Epidermal melanocyte (primary cell): ENCODE results near the gene CLCNKA.
"Not testable (repeated sequence)": the region's sequence is repeated elsewhere in the genome, so short reads cannot be mapped to it uniquely, and the experiment has no call there.

Source experiments
- DNase-seq: peaks from one replicate; pipeline ENCODE4 v3.0.0; 2011; ENCODE audit warnings: low spot score; ENCODE audit not compliant: insufficient read length

CLCNKA gene

DNA sequence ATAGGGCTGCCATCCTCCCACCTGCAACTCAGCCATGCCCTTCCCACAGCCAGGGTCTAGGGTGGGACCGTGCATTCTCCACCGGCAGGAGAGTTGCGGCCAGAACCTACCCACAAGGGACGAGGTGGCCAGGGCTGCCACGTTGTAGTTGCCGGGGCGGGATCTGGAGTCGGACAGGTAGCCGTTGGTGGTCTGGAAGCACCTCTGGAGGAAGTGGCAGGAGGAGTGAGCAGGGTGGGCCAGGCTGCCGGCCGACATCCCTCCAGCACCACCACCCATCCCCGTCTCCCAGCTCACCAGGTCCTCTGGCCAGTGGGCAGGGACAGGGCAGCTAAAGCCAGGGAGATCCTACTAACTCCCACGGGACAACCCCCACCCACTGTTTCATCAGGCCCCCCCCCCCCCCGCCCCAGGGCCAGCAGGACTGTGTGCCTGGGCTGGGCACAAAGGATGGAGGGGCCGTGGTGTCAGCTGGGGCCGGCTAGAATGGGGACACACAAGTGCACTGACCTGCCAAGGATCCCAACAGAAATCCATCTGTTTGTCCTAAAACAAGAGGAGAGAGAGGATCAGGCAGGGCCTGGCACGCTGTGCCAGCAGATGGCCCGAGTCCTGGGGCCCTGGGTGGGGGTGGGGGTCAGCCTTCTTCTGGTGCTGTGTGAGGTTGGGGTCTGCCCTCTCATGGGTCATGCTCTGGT is 40.3 kb downstream of the CLCNKA start:
- not testable (repeated sequence) for DNase-seq

GRCh38 chr1:16062687-16063075 is 40.8 kb downstream of the CLCNKA start:
- DNase-seq, result not testable (repeated sequence)

DNA sequence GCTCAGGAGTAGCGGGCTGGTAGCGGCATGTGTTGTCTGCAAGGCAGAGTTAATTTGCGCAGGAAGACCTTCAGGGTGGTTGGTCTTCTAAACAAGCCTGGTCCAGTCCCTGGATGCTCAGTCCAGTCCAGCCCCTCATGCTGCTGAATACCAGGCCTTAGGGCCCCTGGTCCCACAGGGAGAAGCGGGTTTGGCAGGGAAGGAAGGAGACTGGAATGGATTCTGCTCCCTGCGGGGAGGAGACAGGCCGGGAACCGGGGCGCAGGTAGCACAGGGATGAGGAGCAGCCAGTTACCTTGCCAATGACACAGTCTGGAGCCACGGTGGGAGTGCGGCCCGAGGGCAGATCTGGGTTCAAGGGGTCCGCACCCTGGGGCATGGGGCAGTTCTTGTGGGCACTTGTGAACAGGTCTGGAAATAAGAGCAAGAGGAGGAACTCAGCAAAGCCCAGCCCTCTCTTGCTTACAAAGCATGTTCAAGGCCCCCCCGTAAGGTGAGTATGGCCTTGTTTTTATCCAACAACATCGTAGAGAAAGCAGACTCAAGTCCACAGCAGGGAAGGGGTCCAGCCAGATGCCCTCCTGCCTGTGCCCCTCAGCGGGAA is 41.5 kb downstream of the CLCNKA start:
- no peak for DNase-seq

- DNase-seq, result no peak
Observed at GRCh38 chr1:16063921-16064320, 42.1 kb downstream of the CLCNKA start.

DNA sequence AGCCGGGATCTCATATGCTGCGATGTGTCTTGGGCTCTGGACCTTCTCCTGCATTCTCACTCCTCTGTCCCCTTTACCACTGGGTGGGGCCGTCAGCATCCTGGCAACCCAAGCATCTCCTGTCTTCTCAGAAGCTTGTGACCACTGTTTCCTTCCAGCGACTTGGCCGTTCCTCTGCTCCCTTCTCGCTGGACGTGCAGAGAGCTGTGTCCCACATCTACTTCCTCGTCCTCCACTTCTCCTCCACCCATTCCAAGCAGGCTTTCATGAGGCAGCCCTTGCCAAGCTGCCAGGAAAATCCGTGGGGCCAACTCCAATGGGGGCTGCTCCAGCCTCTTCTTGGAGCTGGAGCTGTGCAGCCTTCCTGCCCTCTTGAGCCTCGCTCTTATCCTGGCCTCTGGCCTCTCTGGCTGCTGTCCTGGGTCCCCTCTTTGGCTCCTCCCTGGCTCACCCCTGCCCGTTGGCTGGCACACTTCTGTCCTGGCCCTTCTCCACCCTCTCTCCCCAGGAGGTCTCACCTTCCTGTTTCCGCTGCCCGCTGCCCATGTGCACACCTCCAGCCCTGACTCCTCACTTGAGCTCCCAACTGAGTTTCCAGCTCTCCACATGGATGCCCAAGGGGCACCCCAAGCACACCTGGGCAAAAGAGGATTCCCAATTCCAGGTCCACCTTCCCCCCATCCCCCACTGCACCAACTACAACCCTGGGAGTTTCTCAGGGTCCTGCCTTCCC is 42.9 kb downstream of the CLCNKA start:
- DNase-seq, result no peak

GRCh38 chr1:16065269-16065576 is 43.4 kb downstream of the CLCNKA start:
- no peak for DNase-seq

DNA sequence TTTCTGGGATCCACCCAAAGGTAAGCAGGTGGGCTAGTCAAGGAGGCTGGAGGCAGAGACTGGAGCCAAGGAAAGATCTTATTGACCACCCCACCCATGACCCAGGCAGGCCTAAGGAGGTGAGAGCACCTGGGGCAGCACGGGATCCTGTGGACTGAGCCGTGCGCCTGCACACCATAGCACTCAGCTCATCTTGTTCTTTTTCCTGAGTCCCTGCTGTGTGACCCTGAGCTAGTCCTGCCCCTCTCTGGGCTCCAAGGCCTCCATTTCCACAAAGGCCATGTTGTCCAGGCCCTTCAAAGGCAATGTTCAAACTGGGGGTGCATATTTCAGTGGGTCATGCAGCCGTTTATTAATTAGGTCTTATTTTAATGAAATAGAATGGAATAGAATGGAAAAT is 44.4 kb downstream of the CLCNKA start:
- DNase-seq, result no peak

DNA sequence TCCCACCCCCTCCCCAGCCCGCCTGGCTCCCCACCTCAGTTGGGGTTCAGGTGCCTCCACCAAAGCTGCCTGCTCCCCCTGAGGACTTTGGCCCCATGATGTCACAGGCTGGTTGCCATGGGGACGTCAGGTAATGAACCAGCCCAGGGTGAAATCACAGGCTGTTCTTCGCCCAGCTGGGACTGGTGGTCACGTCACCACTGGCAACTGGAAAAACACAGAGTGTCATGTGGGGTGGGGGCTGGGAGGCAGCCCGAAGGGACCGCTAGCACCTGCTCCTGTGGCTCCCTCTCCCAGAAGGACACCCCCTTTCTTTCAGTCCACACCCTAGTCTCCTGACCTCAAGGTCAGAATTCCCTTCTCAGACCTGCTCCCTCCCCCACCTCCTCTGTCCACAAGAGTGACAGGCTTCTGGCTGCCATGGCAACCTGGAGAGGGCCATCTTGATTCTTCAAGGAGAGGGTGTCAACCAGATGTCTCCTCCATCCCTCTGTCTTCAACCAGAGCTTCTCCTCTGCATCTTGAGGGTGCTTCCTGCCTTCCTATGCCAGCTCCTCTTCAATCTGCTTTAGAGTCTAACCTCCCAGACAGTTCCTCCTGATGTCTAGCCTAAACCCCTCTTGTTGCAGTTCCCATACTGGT is 45.4 kb downstream of the CLCNKA start:
- no peak for DNase-seq

DNA sequence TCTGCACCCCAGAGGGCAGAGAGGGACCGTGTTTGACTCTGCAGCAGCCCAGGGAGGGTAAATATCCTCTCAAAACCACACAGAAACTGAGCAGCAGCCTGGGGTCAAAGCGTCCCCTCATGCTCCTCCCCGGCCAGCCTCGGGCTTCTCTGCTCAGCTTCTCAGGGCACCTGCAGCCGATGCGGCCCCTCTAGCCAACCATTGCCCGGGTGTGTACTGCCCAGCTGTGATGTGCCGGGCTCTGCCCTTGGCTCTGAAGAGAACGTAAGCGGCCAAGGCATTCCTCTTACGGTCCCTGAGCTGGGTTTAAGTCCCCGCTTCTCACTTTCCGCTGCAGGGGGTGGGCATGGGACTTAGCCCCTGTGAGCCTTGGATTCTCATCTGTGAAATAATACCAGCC is 46.1 kb downstream of the CLCNKA start:
- DNase-seq, result no peak

DNA sequence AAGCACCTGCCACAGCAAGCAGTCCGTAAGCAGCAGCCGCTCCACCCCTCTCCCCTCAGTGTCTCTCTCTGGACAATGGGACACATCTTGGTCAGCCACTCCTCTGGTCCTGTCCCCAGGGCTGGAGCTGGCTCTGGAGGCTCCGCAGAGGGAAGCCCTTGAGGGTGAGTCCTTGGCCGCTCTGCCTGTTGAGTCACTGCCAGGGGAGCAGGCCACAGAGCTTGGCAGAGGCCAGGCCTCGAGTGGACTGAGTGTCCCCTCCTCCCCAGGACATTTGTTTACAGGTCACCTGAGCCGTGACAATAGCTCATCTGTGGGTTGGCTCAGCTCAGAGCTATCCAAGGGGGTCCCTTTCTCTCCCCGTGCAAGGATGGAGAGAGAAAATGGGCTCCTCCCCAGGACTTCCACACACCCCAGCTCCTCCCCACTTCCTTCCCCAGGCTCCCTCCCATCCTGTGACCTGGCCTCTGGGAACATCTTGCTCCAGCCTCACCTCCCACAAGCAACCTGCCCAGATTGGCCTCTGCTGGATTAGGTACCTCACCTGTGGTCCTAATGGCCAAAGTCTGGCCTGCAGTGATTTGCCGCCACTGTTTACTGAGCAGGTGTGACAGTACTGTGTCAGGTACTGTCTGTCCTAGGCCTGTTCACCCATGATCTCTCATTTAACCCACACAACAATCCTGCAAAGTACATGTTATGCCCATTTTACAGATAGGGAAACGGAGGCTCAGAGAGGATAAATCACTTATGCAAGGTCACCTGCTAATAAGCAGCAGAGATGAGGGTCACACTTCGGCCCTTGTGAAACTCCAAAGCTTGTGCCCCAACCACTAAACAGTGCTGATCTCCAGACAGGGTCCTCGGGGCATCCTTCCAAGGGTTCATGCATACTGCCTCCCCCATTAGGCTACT is 46.8 kb downstream of the CLCNKA start:
- no peak for DNase-seq

DNA sequence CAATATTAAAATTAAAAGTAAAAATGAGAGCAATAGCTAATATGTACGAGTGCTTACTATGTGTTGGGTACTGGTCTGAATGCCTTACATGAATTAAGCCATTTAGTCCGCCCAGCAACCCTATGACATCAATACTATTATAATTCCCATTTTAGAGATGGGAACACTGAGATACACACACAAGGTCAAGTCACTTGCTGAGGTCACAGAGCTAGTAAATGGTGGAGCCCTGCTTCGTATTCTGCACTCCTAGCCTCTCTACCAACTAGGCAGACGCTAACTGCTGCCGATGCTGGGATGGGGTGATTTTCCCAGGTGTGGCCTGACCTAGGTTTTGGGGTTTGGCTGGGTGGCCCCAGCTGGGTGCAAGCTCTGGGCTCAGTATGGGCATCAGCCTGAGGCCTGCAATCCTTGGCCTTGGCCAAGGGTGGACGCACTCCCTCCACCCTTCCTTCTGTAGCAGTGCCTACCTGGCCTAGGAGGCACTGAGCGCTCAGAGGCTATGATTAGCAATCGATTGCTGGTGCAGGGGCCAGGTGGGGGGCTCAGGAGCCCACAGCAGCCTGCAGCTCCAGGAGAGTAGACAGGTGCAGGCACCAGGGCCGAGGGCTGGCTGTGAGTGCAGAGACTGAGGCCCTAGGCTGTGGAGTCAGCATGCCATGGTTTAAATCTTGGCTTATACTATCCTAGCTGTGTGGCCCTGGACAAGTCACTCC is 49.0 kb downstream of the CLCNKA start:
- DNase-seq, result peak; percentile 6

GRCh38 chr1:16071614-16072013 is 49.8 kb downstream of the CLCNKA start:
- DNase-seq, result no peak

DNA sequence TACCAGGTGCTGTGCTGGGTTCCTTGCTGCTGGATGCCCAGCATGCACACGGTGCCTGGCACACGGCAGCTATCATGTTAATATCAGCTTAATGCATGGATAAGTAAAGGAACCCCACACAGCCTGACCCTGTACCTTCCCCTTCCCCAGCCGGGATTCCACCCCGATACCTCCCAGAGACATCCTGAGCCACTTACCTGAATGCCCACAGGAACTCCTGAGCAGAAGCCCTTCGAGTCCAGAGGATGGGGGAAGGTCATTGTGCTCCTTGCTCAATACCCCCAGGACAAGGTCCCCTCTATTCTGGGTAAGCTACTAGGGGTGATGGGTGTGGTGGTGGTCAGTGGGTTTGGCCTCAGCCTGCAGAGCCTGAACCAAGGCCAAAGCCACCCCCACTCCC is 50.3 kb downstream of the CLCNKA start:
- peak; percentile 11 for DNase-seq

DNA sequence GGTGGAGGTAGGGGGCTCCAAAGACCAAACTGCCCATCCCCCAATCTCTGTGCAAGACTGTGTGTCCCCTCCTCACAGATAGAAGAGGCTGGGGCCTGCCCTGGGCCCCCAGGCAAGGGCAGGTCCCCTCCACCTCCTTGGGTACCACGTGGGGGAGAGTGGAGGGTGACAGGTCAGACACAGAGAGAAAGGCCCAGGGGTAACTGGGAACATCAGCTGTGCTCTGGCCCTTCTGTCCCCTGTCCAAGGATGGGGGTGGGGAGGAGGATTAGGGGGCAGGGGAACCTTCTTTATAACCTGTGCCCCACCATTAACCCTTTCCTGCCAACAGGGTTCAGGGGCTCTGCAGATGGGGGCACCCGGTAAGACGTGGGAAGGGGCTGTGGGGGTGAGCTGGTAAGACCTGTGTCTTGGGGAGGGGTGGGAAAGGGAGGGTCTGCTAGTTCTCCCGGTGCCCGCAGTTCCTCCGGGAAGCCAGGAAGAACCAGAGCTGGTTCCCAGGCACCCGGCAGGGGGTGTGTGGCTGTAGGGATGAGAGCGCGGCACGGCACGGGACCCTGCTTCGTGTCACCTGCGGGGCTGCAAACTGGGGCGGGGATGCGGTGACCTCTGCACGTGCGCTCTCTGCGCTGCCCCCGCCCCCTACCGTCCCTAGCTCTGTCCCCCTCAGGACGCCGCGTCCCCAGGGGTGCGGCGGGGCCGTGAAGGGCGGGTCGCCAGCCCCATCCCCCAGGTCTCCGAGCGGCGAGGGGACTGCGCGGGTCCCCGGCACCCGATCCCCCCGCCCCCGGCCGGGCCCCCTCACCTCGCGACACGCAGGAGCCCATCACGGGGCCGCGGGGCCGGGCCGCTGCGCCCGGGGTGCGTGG is 51.0 kb downstream of the CLCNKA start:
- no peak for DNase-seq

- DNase-seq, result no peak
Observed at GRCh38 chr1:16073490-16074119, 51.8 kb downstream of the CLCNKA start, which contains the start of gene FAM131C. FAM131C (minus strand) TSS chr1:16073651; CDS start chr1:16073442, 209 bp downstream.

DNA sequence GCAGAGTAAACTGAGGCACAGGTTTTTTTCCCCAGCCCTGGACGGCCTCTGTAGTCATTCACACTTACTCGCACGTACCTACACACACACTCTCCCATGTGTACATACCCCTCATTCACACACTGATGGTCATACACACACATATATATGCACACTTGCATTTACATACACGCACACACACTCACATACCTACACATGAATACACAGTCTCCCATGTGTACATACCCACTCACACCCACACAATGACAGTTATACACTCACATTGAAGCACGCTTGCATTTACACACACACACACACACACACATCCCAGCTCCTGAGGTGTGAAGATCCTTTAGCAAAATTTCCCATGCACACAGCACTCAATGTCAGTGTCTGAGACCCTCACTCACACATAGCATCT is 52.4 kb downstream of the CLCNKA start:
- no peak for DNase-seq

GRCh38 chr1:16075337-16076030 is 53.6 kb downstream of the CLCNKA start:
- DNase-seq, result no peak

DNA sequence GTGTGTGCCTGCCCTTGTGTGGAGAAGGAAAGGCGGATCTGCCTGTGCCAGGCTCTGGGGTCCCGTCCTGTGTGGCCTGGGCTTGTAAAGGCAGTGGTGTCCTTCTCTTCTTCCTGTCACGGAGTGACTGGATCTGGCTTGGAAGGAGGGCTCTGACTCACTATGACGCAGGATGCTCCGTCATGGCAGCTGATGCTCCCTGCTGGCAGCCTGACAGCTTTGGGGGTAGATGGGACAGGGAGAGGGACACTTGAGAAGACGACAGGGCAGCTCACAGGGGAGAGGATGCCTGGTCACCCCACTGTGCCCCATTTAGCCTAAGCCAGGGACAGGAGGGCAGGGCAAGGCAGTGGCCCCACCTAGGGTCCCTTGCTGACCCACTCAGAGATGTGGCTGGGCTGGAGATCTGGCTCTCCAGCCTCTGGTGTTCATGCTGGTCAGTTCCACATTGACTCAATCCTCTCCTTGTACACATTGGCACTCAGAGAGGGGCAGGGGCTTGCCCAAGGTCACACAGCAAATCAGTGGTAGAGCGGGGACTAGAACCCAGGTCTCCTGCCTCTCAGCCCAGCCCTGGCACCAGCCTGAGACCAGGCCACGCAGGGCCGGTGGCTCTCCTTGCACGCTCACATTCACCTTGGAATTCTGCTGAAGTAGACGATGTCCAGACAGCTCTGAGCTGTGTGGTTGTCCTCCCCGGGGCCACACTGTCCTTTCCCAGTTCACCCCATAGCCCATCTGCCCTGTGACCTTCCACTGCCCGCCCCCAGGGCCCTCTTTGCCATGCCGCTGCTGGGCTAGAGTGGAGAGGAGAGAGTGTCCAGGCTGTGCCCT is 54.4 kb downstream of the CLCNKA start:
- DNase-seq, result no peak
